ENCODE measurements around the gene LCMT2.

Gene LCMT2

DNA sequence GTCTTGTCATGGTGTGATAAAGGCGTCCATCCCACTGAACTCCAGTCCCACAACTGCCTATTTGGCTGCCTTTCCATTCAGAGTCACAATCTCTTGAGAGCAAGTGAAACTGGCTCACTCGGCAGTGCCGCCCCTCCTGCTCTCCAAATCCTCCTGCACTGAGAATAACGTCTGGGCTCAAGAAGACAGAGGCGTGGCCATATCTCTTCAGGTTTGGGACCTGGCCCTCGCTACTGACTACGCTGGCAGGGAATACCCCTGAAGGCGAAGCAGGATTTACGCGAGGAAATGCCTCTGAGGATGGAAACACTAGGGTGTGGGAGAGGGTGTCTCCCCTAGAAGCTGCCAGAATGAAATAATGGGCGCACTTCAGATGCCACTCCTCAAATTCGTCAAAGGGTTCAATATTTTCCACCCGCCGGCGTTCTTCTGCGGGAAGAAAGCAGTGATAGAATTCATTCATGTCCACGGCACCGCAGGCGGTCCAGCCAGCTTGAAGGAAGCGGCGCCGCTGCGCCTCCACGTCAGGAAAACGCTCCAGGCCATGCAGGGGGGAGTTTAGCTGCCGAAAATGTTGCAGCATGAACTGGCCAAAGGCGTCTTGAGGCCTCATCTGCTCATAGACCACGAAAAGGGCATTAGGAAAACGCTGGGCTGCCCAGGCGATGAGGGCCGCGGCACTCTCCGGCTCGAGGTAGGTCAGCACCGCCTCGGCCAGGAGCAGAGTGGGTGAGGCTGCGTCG, 985 bp downstream of the LCMT2 start:
- in situ Hi-C loops (cut with HindIII; ENCODE audit: low pct_ligation_motif_present, low sequenced_read_pairs): no loop called here
- H3K36me3 ChIP-seq (replicated peaks): no peaks in the 10 kb centered on the region
- H3K27me3 ChIP-seq (replicated peaks): no peaks in the 10 kb centered on the region
- DNase-seq: peak; percentile 14
- TF ChIP-seq, protein P1, sequence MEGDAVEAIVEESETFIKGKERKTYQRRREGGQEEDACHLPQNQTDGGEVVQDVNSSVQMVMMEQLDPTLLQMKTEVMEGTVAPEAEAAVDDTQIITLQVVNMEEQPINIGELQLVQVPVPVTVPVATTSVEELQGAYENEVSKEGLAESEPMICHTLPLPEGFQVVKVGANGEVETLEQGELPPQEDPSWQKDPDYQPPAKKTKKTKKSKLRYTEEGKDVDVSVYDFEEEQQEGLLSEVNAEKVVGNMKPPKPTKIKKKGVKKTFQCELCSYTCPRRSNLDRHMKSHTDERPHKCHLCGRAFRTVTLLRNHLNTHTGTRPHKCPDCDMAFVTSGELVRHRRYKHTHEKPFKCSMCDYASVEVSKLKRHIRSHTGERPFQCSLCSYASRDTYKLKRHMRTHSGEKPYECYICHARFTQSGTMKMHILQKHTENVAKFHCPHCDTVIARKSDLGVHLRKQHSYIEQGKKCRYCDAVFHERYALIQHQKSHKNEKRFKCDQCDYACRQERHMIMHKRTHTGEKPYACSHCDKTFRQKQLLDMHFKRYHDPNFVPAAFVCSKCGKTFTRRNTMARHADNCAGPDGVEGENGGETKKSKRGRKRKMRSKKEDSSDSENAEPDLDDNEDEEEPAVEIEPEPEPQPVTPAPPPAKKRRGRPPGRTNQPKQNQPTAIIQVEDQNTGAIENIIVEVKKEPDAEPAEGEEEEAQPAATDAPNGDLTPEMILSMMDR (IDR thresholded peaks at IDR 0.05; ENCODE audit: low read depth, low read length, missing control alignments): no peak
- peak overlapping the region; percentile 59 for H3K27ac ChIP-seq
- H3K4me3 ChIP-seq (ENCODE audit: low read depth, low read length): peak overlapping the region; percentile 84

DNA sequence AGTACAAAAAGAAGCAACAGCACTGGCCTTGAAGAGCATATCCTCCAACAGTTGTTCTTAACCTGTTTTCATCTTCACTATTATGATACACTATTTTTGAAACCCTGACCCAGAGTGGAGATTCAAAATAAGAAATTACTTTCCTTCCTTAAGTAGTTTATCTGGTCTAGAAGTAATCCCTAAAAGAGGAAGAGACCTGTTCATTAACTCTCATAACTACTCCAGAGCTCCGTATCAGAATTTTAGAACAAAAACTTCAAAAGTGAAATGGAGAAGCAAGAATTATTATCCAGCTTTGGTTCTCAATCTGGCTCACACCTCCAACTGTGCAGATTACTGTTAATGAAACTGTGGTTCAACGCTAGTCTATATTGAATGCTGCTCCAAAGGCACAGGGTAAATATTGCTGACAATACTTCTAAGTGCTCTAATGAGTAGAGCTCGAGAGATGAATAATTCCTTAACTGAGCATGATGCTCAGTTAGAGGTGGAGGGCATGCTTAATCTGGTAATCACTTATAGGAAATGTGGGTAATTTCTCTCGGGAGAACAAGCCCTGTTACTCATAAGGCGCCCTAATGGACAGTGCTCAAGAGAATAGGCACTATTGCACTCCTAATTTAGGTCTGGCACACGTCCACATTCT, 5.2 kb downstream of the LCMT2 start:
- no peak for DNase-seq
- TF ChIP-seq, protein P1 (IDR thresholded peaks at IDR 0.05; ENCODE audit: low read depth, low read length, missing control alignments): no peak
- Histone ChIP-seq H3K36me3 (replicated peaks) (no peaks in the 10 kb centered on the region), H3K27me3 (replicated peaks) (no peaks in the 10 kb centered on the region), H3K4me3 (ENCODE audit: low read depth, low read length) (no peak overlapping the region), H3K27ac (no peak overlapping the region)
- in situ Hi-C loops (cut with HindIII; ENCODE audit: low pct_ligation_motif_present, low sequenced_read_pairs): no loop called here

DNA sequence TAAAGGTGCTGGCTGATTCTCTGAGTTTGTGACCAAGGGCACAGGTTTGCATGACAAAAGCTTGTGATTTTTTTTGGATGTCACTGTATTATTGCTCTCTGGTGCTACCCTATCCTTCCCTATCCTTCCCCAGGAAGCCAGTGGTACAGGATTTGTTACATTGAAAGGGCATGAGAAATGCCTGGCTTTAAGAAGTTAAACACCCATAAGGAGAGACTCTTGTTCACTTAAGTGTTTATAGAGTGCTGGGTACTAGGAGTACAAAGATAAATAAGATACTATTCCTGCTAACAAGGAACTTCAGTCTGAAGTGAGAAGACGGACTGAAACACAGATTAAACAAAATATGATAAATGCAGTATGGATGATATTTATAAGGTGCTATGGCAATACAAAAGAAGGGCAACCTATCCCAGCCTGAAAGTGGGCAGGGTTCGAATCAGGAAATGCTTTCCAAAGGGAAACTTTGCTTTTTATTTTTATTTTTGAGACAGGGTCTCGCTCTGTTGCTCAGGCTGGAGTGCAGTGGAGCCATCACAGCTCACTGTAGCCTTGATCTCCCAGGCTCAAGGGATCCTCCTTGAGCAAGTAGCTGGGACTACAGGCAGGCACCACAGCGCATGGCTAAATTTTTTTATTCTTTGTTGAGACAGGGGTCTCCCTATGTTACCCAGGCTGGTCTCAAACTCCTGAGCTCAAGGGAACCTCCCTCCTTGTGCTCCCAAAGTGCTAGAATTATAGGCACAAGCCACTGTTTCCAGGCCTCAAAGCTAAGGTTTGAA, 11.2 kb downstream of the LCMT2 start:
- no peaks in the 10 kb centered on the region for H3K36me3 ChIP-seq (replicated peaks)
- TF ChIP-seq, protein P1 (IDR thresholded peaks at IDR 0.05; ENCODE audit: low read depth, low read length, missing control alignments): no peak
- in situ Hi-C loops (cut with HindIII; ENCODE audit: low pct_ligation_motif_present, low sequenced_read_pairs): no loop called here
- no peak overlapping the region for H3K4me3 ChIP-seq (ENCODE audit: low read depth, low read length)
- H3K27me3 ChIP-seq (replicated peaks): no peaks in the 10 kb centered on the region
- H3K27ac ChIP-seq: no peak overlapping the region
- no peak for DNase-seq

DNA sequence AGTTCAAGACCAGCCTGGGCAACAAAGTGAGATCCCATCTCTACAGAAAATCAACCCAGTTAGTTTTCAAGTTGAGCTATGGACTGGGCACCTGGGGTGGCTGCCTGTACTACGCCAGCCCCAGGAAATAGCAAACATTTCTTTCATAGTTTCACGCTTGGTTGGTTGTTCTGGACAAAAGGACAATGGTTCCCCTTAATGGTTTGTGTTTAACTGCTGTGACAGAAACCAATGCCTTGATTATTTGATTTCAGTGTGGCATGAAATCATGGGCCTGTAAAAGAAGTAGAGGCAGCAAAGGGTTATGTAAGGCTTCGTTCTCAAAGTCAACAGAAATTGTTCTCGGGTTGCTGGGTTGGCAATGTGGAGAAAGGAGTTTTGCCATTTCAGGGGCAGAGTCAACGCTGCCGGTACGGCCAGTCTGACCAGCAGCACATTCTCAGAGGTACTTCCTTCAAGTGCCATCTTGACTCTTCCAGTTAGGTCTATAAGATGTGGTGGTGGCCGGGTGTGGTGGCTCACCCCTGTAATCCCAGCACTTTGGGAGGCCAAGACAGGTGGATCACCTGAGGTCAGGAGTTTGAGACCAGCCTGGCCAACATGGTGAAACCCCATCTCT, 12.7 kb downstream of the LCMT2 start:
- H3K36me3 ChIP-seq (replicated peaks): no peaks in the 10 kb centered on the region
- H3K27me3 ChIP-seq (replicated peaks): no peaks in the 10 kb centered on the region
- no peak overlapping the region for H3K4me3 ChIP-seq (ENCODE audit: low read depth, low read length)
- TF ChIP-seq, protein P1 (IDR thresholded peaks at IDR 0.05; ENCODE audit: low read depth, low read length, missing control alignments): no peak
- no peak overlapping the region for H3K27ac ChIP-seq
- DNase-seq: no peak
- in situ Hi-C loops (cut with HindIII; ENCODE audit: low pct_ligation_motif_present, low sequenced_read_pairs): no loop called here

DNA sequence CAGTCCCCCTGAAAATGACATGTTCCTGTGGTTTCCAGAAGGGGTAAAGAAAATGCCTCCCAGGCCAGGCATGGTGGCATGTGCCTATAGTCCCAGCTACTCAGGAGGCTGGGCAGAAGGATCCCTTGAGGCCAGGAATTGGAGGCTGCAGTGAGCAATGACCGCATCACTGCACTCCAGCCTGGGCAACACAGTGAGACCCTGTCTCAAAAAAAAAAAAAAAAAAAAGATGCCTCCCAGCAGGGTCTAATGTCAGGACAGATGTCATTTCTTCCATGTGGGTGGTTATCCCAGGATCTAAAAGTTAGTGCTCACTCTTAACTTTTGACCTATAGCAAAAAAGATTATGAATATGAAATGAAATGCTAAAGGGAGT, 13.4 kb downstream of the LCMT2 start:
- no peak for DNase-seq
- in situ Hi-C loops (cut with HindIII; ENCODE audit: low pct_ligation_motif_present, low sequenced_read_pairs): no loop called here
- H3K27ac ChIP-seq: no peak overlapping the region

More for the DNA sequence above, 13.4 kb downstream of the LCMT2 start:
- Histone ChIP-seq H3K27me3 (replicated peaks) (no peaks in the 10 kb centered on the region), H3K36me3 (replicated peaks) (no peaks in the 10 kb centered on the region), H3K4me3 (ENCODE audit: low read depth, low read length) (no peak overlapping the region)
- TF ChIP-seq, protein P1 (IDR thresholded peaks at IDR 0.05; ENCODE audit: low read depth, low read length, missing control alignments): no peak
